Loucy (cell line): ENCODE data around the gene PSMA1.

ENCODE experiments used
- H2AFZ ChIP-seq: fragments of 200-600 bp; sonication (generic); 2 replicates; pipeline ENCODE4 v1.6.0; 2016; ENCODE audit warnings: antibody characterized with exemption, mild to moderate bottlenecking, low read length, moderate library complexity
- H3F3A ChIP-seq: fragments of 200-600 bp; 2 replicates; pipeline ENCODE4 v1.6.0; 2016; ENCODE audit warnings: antibody characterized with exemption, low read depth, mild to moderate bottlenecking
- H3K27me3 ChIP-seq: fragments of 200-600 bp; sonication (generic); 2 replicates; pipeline ENCODE4 v1.6.1; 2014; ENCODE audit warnings: low read length, mild to moderate bottlenecking; ENCODE audit not compliant: insufficient read depth, poor library complexity, severe bottlenecking
- H3K36me3 ChIP-seq: fragments of 200-600 bp; sonication (generic); 2 replicates; pipeline ENCODE4 v1.6.1; 2016; ENCODE audit warnings: low read length; ENCODE audit not compliant: insufficient read depth
- H3K4me1 ChIP-seq: fragments of 200-600 bp; sonication (generic); 2 replicates; pipeline ENCODE4 v1.5.1; 2014; ENCODE audit warnings: low read length, mild to moderate bottlenecking; ENCODE audit not compliant: insufficient read depth, poor library complexity, severe bottlenecking
- H3K4me2 ChIP-seq: fragments of 200-600 bp; sonication (generic); 2 replicates; pipeline ENCODE4 v1.6.0; 2014; ENCODE audit warnings: antibody characterized with exemption, low read length, low read depth, mild to moderate bottlenecking; ENCODE audit not compliant: poor library complexity, severe bottlenecking
- H3K4me3 ChIP-seq: fragments of 200-600 bp; sonication (generic); 2 replicates; pipeline ENCODE4 v1.5.1; 2014; ENCODE audit warnings: low read length, mild to moderate bottlenecking, mixed read lengths; ENCODE audit not compliant: poor library complexity, severe bottlenecking
- H3K79me2 ChIP-seq: fragments of 200-600 bp; sonication (generic); 2 replicates; pipeline ENCODE4 v1.6.1; 2014; ENCODE audit warnings: low read length; ENCODE audit not compliant: insufficient read depth
- H3K9ac ChIP-seq: fragments of 200-600 bp; sonication (generic); 2 replicates; pipeline ENCODE4 v1.6.0; 2014; ENCODE audit warnings: mild to moderate bottlenecking, low read depth, low read length, moderate library complexity; ENCODE audit not compliant: poor library complexity, severe bottlenecking
- H3K9me2 ChIP-seq: fragments of 200-600 bp; sonication (generic); replicated peaks from 2 replicates; pipeline ENCODE4 v1.6.1; 2016; ENCODE audit warnings: low read depth, low read length, mixed read lengths
- H3K9me3 ChIP-seq: fragments of 200-600 bp; sonication (generic); 2 replicates; pipeline ENCODE4 v1.6.1; 2014; ENCODE audit warnings: mild to moderate bottlenecking, antibody characterized with exemption, low read length, low read depth; ENCODE audit not compliant: insufficient read depth
- H4K20me1 ChIP-seq: fragments of 200-600 bp; sonication (generic); 2 replicates; pipeline ENCODE4 v1.6.0; 2014; ENCODE audit warnings: antibody characterized with exemption, low read length, mild to moderate bottlenecking; ENCODE audit not compliant: insufficient read depth, poor library complexity, severe bottlenecking
- EZH2phosphoT487 ChIP-seq: fragments of 200-600 bp; IDR thresholded peaks from 2 replicates; pipeline ENCODE4 v1.6.1; 2018; ENCODE audit warnings: antibody characterized with exemption, mild to moderate bottlenecking, moderate library complexity, borderline replicate concordance
- TF ChIP-seq, protein P1 (sequence below): fragments of 200-600 bp; sonication (generic); conservative IDR thresholded peaks from 2 replicates; pipeline ENCODE4 v1.5.1; 2014; ENCODE audit warnings: mild to moderate bottlenecking, antibody characterized with exemption, low read length

PSMA1 gene

DNA sequence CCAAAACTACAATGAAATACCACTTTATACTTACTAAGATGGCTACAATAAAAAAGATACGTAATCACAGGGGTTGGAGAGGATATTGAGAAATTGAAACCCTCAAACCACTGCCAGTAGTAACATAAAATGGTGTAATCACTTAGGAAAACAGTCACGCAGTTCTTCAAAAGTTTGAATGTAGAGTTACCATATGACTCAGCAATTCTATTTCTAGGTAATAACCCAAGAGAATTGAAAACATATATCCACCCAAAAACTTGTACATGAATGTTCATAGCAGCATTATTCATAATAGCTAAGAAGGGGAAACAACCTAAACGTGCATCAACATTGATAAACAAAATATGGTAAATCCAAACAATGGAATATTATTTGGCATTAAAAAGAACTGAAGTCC is 24.4 kb upstream of the PSMA1 start:
- H3K27me3 ChIP-seq, result no peaks in the 10 kb centered on the region
- H3K9ac ChIP-seq, result no peak overlapping the region
- H3K4me3 ChIP-seq, result no peak overlapping the region
- H2AFZ ChIP-seq, result no peak overlapping the region
- TF ChIP-seq EZH2phosphoT487, result no peak
- TF ChIP-seq, protein P1, sequence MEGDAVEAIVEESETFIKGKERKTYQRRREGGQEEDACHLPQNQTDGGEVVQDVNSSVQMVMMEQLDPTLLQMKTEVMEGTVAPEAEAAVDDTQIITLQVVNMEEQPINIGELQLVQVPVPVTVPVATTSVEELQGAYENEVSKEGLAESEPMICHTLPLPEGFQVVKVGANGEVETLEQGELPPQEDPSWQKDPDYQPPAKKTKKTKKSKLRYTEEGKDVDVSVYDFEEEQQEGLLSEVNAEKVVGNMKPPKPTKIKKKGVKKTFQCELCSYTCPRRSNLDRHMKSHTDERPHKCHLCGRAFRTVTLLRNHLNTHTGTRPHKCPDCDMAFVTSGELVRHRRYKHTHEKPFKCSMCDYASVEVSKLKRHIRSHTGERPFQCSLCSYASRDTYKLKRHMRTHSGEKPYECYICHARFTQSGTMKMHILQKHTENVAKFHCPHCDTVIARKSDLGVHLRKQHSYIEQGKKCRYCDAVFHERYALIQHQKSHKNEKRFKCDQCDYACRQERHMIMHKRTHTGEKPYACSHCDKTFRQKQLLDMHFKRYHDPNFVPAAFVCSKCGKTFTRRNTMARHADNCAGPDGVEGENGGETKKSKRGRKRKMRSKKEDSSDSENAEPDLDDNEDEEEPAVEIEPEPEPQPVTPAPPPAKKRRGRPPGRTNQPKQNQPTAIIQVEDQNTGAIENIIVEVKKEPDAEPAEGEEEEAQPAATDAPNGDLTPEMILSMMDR, result no peak
- no peak overlapping the region for H3K4me2 ChIP-seq
- peaks cover 26% of the 10 kb centered on the region for H3K4me1 ChIP-seq
- H4K20me1 ChIP-seq, result no peaks in the 10 kb centered on the region
- H3K9me3 ChIP-seq, result no peaks in the 10 kb centered on the region
- H3K9me2 ChIP-seq, result no peaks in the 10 kb centered on the region
- H3K36me3 ChIP-seq, result no peaks in the 10 kb centered on the region
- no peaks in the 10 kb centered on the region for H3K79me2 ChIP-seq
- H3F3A ChIP-seq, result no peaks in the 10 kb centered on the region

DNA sequence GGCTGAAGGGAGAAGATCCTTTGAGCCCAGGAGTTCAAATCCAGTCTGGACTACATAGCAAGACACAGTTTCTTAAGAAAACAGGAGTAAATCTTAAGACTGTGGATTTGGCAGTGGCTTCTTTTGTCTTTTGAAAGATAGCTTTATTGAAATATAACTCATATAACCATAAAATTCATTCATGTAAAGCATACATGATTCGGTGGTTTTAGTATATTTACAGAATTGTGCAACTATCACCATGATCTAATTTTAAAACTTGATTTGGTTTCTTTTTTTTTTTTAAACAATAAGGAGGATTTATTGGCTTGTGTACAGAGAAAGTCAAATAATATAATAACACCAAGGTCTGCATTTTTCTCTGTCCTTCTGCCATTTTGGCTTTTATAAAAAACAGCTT is 23.1 kb upstream of the PSMA1 start:
- Histone ChIP-seq H3K36me3 (no peaks in the 10 kb centered on the region), H3K27me3 (no peaks in the 10 kb centered on the region), H3K9me2 (no peaks in the 10 kb centered on the region), H2AFZ (no peak overlapping the region), H3K4me3 (no peak overlapping the region), H3K9me3 (no peaks in the 10 kb centered on the region), H3F3A (no peaks in the 10 kb centered on the region), H3K9ac (no peak overlapping the region), H3K79me2 (no peaks in the 10 kb centered on the region), H3K4me1 (peaks cover 26% of the 10 kb centered on the region), H4K20me1 (no peaks in the 10 kb centered on the region), H3K4me2 (no peak overlapping the region)
- TF ChIP-seq, protein P1, result no peak
- no peak for TF ChIP-seq EZH2phosphoT487

DNA sequence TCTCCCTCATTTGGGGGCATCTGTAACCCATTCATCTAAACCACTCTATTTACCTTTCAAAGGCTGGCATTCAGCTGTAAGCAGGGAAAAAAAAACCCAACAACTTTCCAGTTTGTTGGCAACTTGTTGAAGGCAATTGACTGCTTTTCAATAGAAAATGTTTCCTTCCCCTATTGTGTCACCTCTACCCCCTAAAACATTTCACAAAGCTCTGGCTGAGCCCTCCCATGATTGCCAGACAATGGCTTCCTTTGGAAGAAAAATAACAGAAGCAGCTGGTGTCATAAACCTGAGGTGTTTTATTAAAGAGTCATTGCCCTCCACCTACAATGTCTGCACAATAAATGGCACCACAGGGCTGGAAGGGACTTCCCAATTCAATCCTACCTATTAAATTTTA is 22.1 kb upstream of the PSMA1 start:
- TF ChIP-seq, protein P1, result no peak
- no peak for TF ChIP-seq EZH2phosphoT487
- no peaks in the 10 kb centered on the region for H4K20me1 ChIP-seq
- no peaks in the 10 kb centered on the region for H3K36me3 ChIP-seq
- peaks cover 26% of the 10 kb centered on the region for H3K4me1 ChIP-seq
- H3F3A ChIP-seq, result no peaks in the 10 kb centered on the region
- no peaks in the 10 kb centered on the region for H3K27me3 ChIP-seq
- H3K4me2 ChIP-seq, result no peak overlapping the region
- no peaks in the 10 kb centered on the region for H3K9me2 ChIP-seq
- no peak overlapping the region for H3K4me3 ChIP-seq
- H3K9ac ChIP-seq, result no peak overlapping the region
- H3K79me2 ChIP-seq, result no peaks in the 10 kb centered on the region
- no peaks in the 10 kb centered on the region for H3K9me3 ChIP-seq
- no peak overlapping the region for H2AFZ ChIP-seq
